ENCODE data around the gene TRAF2. TPM values are rescaled to one million over a fixed set of nuclear protein-coding genes. Genes with fewer than 3 reads are reported as not detected.

Gene TRAF2
- total RNA-seq, 6 experiments from 2014 or later = 11.1 to 15.9 (median 13.6) TPM

GRCh38 chr9:136849960-136850865 is 36.1 kb upstream of the TRAF2 start:
- DNase-seq = no peak
- Mint-ChIP-seq H3K9me3 (no peaks in the 10 kb centered on the region; the same call in 1 of the 2 replicates), H3K4me3 (peak overlapping the region; percentile 96), H3K27ac (peak overlapping the region; percentile 88), H3K4me1 (ENCODE audit: low read depth) (peaks cover 9% of the 10 kb centered on the region; the same call in 1 of the 2 replicates), H3K36me3 (ENCODE audit: low read depth) (no peaks in the 10 kb centered on the region), H3K27me3 (ENCODE audit: insufficient read depth) (peaks cover 29% of the 10 kb centered on the region)
- TF ChIP-seq CTCF (IDR thresholded peaks at IDR 0.05) = no peak

- TF ChIP-seq CTCF (IDR thresholded peaks at IDR 0.05) = no peak
- DNase-seq = no peak
- Mint-ChIP-seq H3K4me1 (ENCODE audit: low read depth) (peaks cover 9% of the 10 kb centered on the region; the same call in 1 of the 2 replicates), H3K36me3 (ENCODE audit: low read depth) (no peaks in the 10 kb centered on the region), H3K27ac (no peak overlapping the region), H3K27me3 (ENCODE audit: insufficient read depth) (peaks cover 29% of the 10 kb centered on the region), H3K9me3 (no peaks in the 10 kb centered on the region; the same call in 1 of the 2 replicates), H3K4me3 (peak overlapping the region; percentile 28; the same call in 1 of the 2 replicates)
Observed at GRCh38 chr9:136850866-136851775, 35.2 kb upstream of the TRAF2 start.

- H3K27ac Mint-ChIP-seq = no peak within 1 kb of the TSS
- no peak for TF ChIP-seq CTCF (IDR thresholded peaks at IDR 0.05)
- no peaks in the 10 kb centered on the region; the same call in 1 of the 2 replicates for H3K9me3 Mint-ChIP-seq
- DNase-seq = no peak
- H3K27me3 Mint-ChIP-seq (ENCODE audit: insufficient read depth) = peaks cover 25% of the 10 kb centered on the region
- no peak within 1 kb of the TSS for H3K4me3 Mint-ChIP-seq
- H3K36me3 Mint-ChIP-seq (ENCODE audit: low read depth) = no peaks in the 10 kb centered on the region
- H3K4me1 Mint-ChIP-seq (ENCODE audit: low read depth) = peaks cover 9% of the 10 kb centered on the region; the same call in 1 of the 2 replicates
Observed at GRCh38 chr9:136851941-136852663, 34.2 kb upstream of the TRAF2 start, which contains the start of gene MAMDC4. Gene MAMDC4, plus strand, starts transcription at chr9:136852346. Its CDS starts 71 bp downstream, at chr9:136852417.

- Mint-ChIP-seq H3K36me3 (ENCODE audit: low read depth) (no peaks in the 10 kb centered on the region), H3K9me3 (no peaks in the 10 kb centered on the region; the same call in 1 of the 2 replicates)
- DNase-seq = no peak
Observed at GRCh38 chr9:136852664-136853595, 33.4 kb upstream of the TRAF2 start.

More at GRCh38 chr9:136852664-136853595, 33.4 kb upstream of the TRAF2 start:
- TF ChIP-seq CTCF (IDR thresholded peaks at IDR 0.05) = no peak
- Mint-ChIP-seq H3K4me3 (no peak overlapping the region), H3K27ac (no peak overlapping the region), H3K27me3 (ENCODE audit: insufficient read depth) (peaks cover 20% of the 10 kb centered on the region), H3K4me1 (ENCODE audit: low read depth) (peaks cover 9% of the 10 kb centered on the region; the same call in 1 of the 2 replicates)
